RWPE2 (cell line): ENCODE measurements around the gene MPHOSPH10.
"Not testable (repeated sequence)": the region's sequence is repeated elsewhere in the genome, so short reads cannot be mapped to it uniquely, and the experiment has no call there.

ENCODE experiments used
- ATAC-seq: fragments of 200-7000 bp; cut with Tn5 transposase; 3 replicates; pipeline ENCODE4 v1.9.1; 2021; ENCODE audit warnings: low read depth
- DNase-seq: peaks from one replicate; pipeline ENCODE4 v3.0.0-alpha.2; 2020; ENCODE audit warnings: low spot score
- H3K27ac ChIP-seq: fragments of 450-650 bp; 2 replicates; pipeline ENCODE4 v1.5.1; 2017; ENCODE audit warnings: mild to moderate bottlenecking; ENCODE audit not compliant: poor library complexity, severe bottlenecking
- H3K27me3 ChIP-seq: fragments of 250-450 bp; sonication (Bioruptor Pico); 2 replicates; pipeline ENCODE4 v1.5.1; 2021; ENCODE audit warnings: mild to moderate bottlenecking, moderate library complexity; ENCODE audit not compliant: insufficient read depth, poor library complexity, severe bottlenecking
- H3K36me3 ChIP-seq: fragments of 250-450 bp; sonication (Bioruptor Pico); 2 replicates; pipeline ENCODE4 v1.5.1; 2020; ENCODE audit warnings: low read depth, mild to moderate bottlenecking, moderate library complexity
- H3K4me1 ChIP-seq: fragments of 250-450 bp; sonication (Bioruptor Pico); 2 replicates; pipeline ENCODE4 v1.5.1; 2021; ENCODE audit warnings: mild to moderate bottlenecking, moderate library complexity; ENCODE audit not compliant: insufficient read depth, poor library complexity, severe bottlenecking
- H3K4me3 ChIP-seq: fragments of 250-450 bp; sonication (Bioruptor Pico); 2 replicates; pipeline ENCODE4 v1.5.1; 2021; ENCODE audit warnings: mild to moderate bottlenecking, moderate library complexity; ENCODE audit not compliant: severe bottlenecking
- H3K9me3 ChIP-seq: fragments of 250-450 bp; sonication (Bioruptor Pico); 2 replicates; pipeline ENCODE4 v1.5.1; 2021; ENCODE audit warnings: mild to moderate bottlenecking, moderate library complexity; ENCODE audit not compliant: severe bottlenecking
- CTCF ChIP-seq: fragments of 450-650 bp; IDR thresholded peaks from one replicate; pipeline ENCODE4 v1.5.1; 2017; ENCODE audit warnings: mild to moderate bottlenecking, moderate library complexity; ENCODE audit not compliant: poor library complexity, severe bottlenecking

MPHOSPH10 gene

GRCh38 chr2:71130152-71130904 is at the start of gene MPHOSPH10, which contains the start of gene MCEE:
MPHOSPH10 (plus strand) TSS chr2:71130634; CDS start chr2:71130666, 32 bp downstream.
MCEE (minus strand) TSS chr2:71130229; CDS start chr2:71130219, 10 bp downstream.
- Histone ChIP-seq H3K27me3 (no peaks in the 10 kb centered on the region), H3K36me3 (peaks cover 40% of the 10 kb centered on the region), H3K4me3 (peak within 1 kb of the TSS; percentile 90), H3K27ac (peak within 1 kb of the TSS; percentile 64), H3K4me1 (peaks cover 11% of the 10 kb centered on the region), H3K9me3 (no peaks in the 10 kb centered on the region)
- DNase-seq (peak; percentile 84), ATAC-seq (peak; percentile 96)
- no peak for TF ChIP-seq CTCF

GRCh38 chr2:71082402-71083252 is 47.8 kb upstream of the MPHOSPH10 start:
- H3K36me3 ChIP-seq = 0 out of 2 replicates have a peak, but pooled peaks cover 4% of the 10 kb centered on the region
- no peak for TF ChIP-seq CTCF
- H3K9me3 ChIP-seq = no peaks in the 10 kb centered on the region
- H3K27me3 ChIP-seq = no peaks in the 10 kb centered on the region
- H3K27ac ChIP-seq = no peak overlapping the region
- DNase-seq (no peak), ATAC-seq (no peak)
- no peaks in the 10 kb centered on the region for H3K4me1 ChIP-seq
- H3K4me3 ChIP-seq = no peak overlapping the region

GRCh38 chr2:71083297-71083696 is 47.1 kb upstream of the MPHOSPH10 start:
- not testable (repeated sequence) for H3K9me3 ChIP-seq, H3K4me1 ChIP-seq, H3K27ac ChIP-seq, H3K27me3 ChIP-seq, ATAC-seq, H3K36me3 ChIP-seq, DNase-seq, H3K4me3 ChIP-seq

GRCh38 chr2:71083752-71084312 is 46.6 kb upstream of the MPHOSPH10 start:
- H3K4me3 ChIP-seq, DNase-seq, H3K36me3 ChIP-seq, H3K27me3 ChIP-seq, H3K27ac ChIP-seq, H3K9me3 ChIP-seq, ATAC-seq, H3K4me1 ChIP-seq: not testable (repeated sequence)

GRCh38 chr2:71085325-71086003 is 45.0 kb upstream of the MPHOSPH10 start:
- H3K9me3 ChIP-seq, ATAC-seq, H3K27ac ChIP-seq, H3K27me3 ChIP-seq, H3K4me3 ChIP-seq, DNase-seq, H3K4me1 ChIP-seq, H3K36me3 ChIP-seq: not testable (repeated sequence)

GRCh38 chr2:71089475-71089874 is 41.0 kb upstream of the MPHOSPH10 start:
- not testable (repeated sequence) for H3K4me3 ChIP-seq, DNase-seq, H3K36me3 ChIP-seq, H3K27me3 ChIP-seq, ATAC-seq, H3K4me1 ChIP-seq, H3K27ac ChIP-seq, H3K9me3 ChIP-seq

GRCh38 chr2:71091808-71092207 is 38.6 kb upstream of the MPHOSPH10 start:
- not testable (repeated sequence) for H3K4me3 ChIP-seq, H3K9me3 ChIP-seq, H3K4me1 ChIP-seq, DNase-seq, ATAC-seq, H3K27ac ChIP-seq, H3K27me3 ChIP-seq, H3K36me3 ChIP-seq

GRCh38 chr2:71092491-71093260 is 37.8 kb upstream of the MPHOSPH10 start:
- not testable (repeated sequence) for DNase-seq, H3K36me3 ChIP-seq, H3K27ac ChIP-seq, H3K4me3 ChIP-seq, ATAC-seq, H3K9me3 ChIP-seq, H3K4me1 ChIP-seq, H3K27me3 ChIP-seq
